Testis (tissue), 2 donors: ENCODE data around the gene LTA4H.

Experiments
- POLR2A ChIP-seq: fragments of 450-650 bp; IDR thresholded peaks from one replicate; pipeline ENCODE4 v1.6.1; 2017; ENCODE audit warnings: antibody characterized with exemption, mild to moderate bottlenecking, moderate library complexity
- TF ChIP-seq, protein P1 (sequence below), 3 experiments: fragments of 450-650 bp in 2 of 3; fragments of 200-600 bp in 1 of 3; sonication (generic) in 1 of 3; IDR thresholded peaks; one replicate each; pipeline ENCODE4 v1.5.1; 2016 to 2019; ENCODE audit warnings: antibody characterized with exemption in 3 of 3, mild to moderate bottlenecking in 2 of 3, moderate library complexity in 1 of 3

- TF ChIP-seq POLR2A, result no peak
- TF ChIP-seq, protein P1, sequence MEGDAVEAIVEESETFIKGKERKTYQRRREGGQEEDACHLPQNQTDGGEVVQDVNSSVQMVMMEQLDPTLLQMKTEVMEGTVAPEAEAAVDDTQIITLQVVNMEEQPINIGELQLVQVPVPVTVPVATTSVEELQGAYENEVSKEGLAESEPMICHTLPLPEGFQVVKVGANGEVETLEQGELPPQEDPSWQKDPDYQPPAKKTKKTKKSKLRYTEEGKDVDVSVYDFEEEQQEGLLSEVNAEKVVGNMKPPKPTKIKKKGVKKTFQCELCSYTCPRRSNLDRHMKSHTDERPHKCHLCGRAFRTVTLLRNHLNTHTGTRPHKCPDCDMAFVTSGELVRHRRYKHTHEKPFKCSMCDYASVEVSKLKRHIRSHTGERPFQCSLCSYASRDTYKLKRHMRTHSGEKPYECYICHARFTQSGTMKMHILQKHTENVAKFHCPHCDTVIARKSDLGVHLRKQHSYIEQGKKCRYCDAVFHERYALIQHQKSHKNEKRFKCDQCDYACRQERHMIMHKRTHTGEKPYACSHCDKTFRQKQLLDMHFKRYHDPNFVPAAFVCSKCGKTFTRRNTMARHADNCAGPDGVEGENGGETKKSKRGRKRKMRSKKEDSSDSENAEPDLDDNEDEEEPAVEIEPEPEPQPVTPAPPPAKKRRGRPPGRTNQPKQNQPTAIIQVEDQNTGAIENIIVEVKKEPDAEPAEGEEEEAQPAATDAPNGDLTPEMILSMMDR (IDR thresholded peaks at IDR 0.05), result no peak
Observed at GRCh38 chr12:95955549-95956159, 79.7 kb downstream of the LTA4H start.
